LNCAP (cell line): ENCODE data around the gene ZNF239.

ENCODE experiments used
- CTCF ChIP-seq: fragments of 450-650 bp; IDR thresholded peaks from 2 replicates; pipeline ENCODE4 v1.5.1; 2017; ENCODE audit warnings: mild to moderate bottlenecking

Gene ZNF239

GRCh38 chr10:43573250-43574000, 991 bp downstream of the ZNF239 start:
- no peak for TF ChIP-seq CTCF

- TF ChIP-seq CTCF = no peak
Observed at GRCh38 chr10:43570971-43571370, 3.4 kb downstream of the ZNF239 start.

- TF ChIP-seq CTCF = no peak
Observed at GRCh38 chr10:43569681-43570080, 4.7 kb downstream of the ZNF239 start.

- TF ChIP-seq CTCF = no peak
Observed at GRCh38 chr10:43557214-43557613, 17.2 kb downstream of the ZNF239 start.

- TF ChIP-seq CTCF = no peak
Observed at GRCh38 chr10:43524434-43525247, 49.8 kb downstream of the ZNF239 start.
